SJCRH30 (cell line): Measurements from ENCODE around the gene COG5. TPM values are rescaled to one million over a fixed set of nuclear protein-coding genes. Genes with fewer than 3 reads are reported as not detected.

Experiments used
- DNase-seq, 2 experiments: peaks; one replicate each; pipeline ENCODE4 v3.0.0-alpha.2; 2015 to 2020
- H3K27ac ChIP-seq: fragments of 250-450 bp; sonication (Bioruptor Pico); 2 replicates; pipeline ENCODE4 v1.5.1; 2020; ENCODE audit warnings: mild to moderate bottlenecking, moderate library complexity
- H3K27me3 ChIP-seq: fragments of 250-450 bp; sonication (Bioruptor Pico); 2 replicates; pipeline ENCODE4 v1.5.1; 2020; ENCODE audit warnings: mild to moderate bottlenecking, moderate library complexity
- H3K36me3 ChIP-seq: fragments of 250-450 bp; sonication (Bioruptor Pico); 2 replicates; pipeline ENCODE4 v1.5.1; 2020; ENCODE audit warnings: mild to moderate bottlenecking, moderate library complexity
- H3K4me1 ChIP-seq: fragments of 250-450 bp; sonication (Bioruptor Pico); 2 replicates; pipeline ENCODE4 v1.5.1; 2020; ENCODE audit warnings: mild to moderate bottlenecking, moderate library complexity
- H3K4me3 ChIP-seq: fragments of 250-450 bp; sonication (Bioruptor Pico); 2 replicates; pipeline ENCODE4 v1.5.1; 2020; ENCODE audit warnings: mild to moderate bottlenecking, moderate library complexity
- H3K9me3 ChIP-seq: fragments of 250-450 bp; sonication (Bioruptor Pico); replicated peaks from 2 replicates; pipeline ENCODE4 v1.5.1; 2020; ENCODE audit warnings: mild to moderate bottlenecking, moderate library complexity
- total RNA-seq: library from RNA; depleted of rRNA; stranded (reverse); fragments of >200 nt; shearing (Covaris generic); gene quantifications from 2 replicates; pipeline ENCODE4 v1.2.3, GENCODE V29; 2014

COG5 gene
- total RNA-seq, 1 experiment from 2014 or later, result 41.1 TPM

GRCh38 chr7:107505997-107506673 is 57.6 kb downstream of the COG5 start:
- peak overlapping the region; percentile 47 for H3K27ac ChIP-seq
- H3K27me3 ChIP-seq, result no peaks in the 10 kb centered on the region
- no peak overlapping the region for H3K4me3 ChIP-seq
- peak; percentile 70 to 88 for DNase-seq
- H3K36me3 ChIP-seq, result no peaks in the 10 kb centered on the region
- H3K4me1 ChIP-seq, result peaks cover 14% of the 10 kb centered on the region
- H3K9me3 ChIP-seq, result no peaks in the 10 kb centered on the region

- no peaks in the 10 kb centered on the region for H3K27me3 ChIP-seq
- H3K27ac ChIP-seq, result no peak overlapping the region
- peaks cover 14% of the 10 kb centered on the region for H3K4me1 ChIP-seq
- no peak overlapping the region for H3K4me3 ChIP-seq
- DNase-seq, result no peak
- no peaks in the 10 kb centered on the region for H3K9me3 ChIP-seq
- no peaks in the 10 kb centered on the region for H3K36me3 ChIP-seq
Measured at GRCh38 chr7:107505362-107505761, 58.4 kb downstream of the COG5 start.

GRCh38 chr7:107503687-107504086 is 60.0 kb downstream of the COG5 start:
- H3K27me3 ChIP-seq, result no peaks in the 10 kb centered on the region
- no peaks in the 10 kb centered on the region for H3K9me3 ChIP-seq
- no peaks in the 10 kb centered on the region for H3K36me3 ChIP-seq
- H3K4me1 ChIP-seq, result peaks cover 14% of the 10 kb centered on the region
- no peak overlapping the region for H3K27ac ChIP-seq
- no peak for DNase-seq
- H3K4me3 ChIP-seq, result no peak overlapping the region

- H3K9me3 ChIP-seq, result no peaks in the 10 kb centered on the region
- H3K36me3 ChIP-seq, result no peaks in the 10 kb centered on the region
- no peak overlapping the region for H3K4me3 ChIP-seq
- DNase-seq, result peak in 1 of 2 experiments; percentile 5
- peaks cover 14% of the 10 kb centered on the region for H3K4me1 ChIP-seq
- H3K27me3 ChIP-seq, result no peaks in the 10 kb centered on the region
- no peak overlapping the region for H3K27ac ChIP-seq
Measured at GRCh38 chr7:107502797-107503196, 60.9 kb downstream of the COG5 start.

GRCh38 chr7:107502154-107502553 is 61.6 kb downstream of the COG5 start:
- peaks cover 14% of the 10 kb centered on the region for H3K4me1 ChIP-seq
- DNase-seq, result no peak
- H3K36me3 ChIP-seq, result no peaks in the 10 kb centered on the region
- no peaks in the 10 kb centered on the region for H3K27me3 ChIP-seq
- H3K4me3 ChIP-seq, result no peak overlapping the region
- no peaks in the 10 kb centered on the region for H3K9me3 ChIP-seq
- H3K27ac ChIP-seq, result no peak overlapping the region

- Histone ChIP-seq H3K4me1 (peaks cover 10% of the 10 kb centered on the region), H3K36me3 (no peaks in the 10 kb centered on the region), H3K27me3 (no peaks in the 10 kb centered on the region), H3K9me3 (no peaks in the 10 kb centered on the region), H3K4me3 (no peak overlapping the region), H3K27ac (no peak overlapping the region)
- peak in 1 of 2 experiments; percentile 54 for DNase-seq
Measured at GRCh38 chr7:107501593-107501992, 62.1 kb downstream of the COG5 start.

- Histone ChIP-seq H3K27ac (no peak overlapping the region), H3K4me1 (no peaks in the 10 kb centered on the region), H3K4me3 (no peak overlapping the region), H3K36me3 (no peaks in the 10 kb centered on the region), H3K27me3 (no peaks in the 10 kb centered on the region), H3K9me3 (no peaks in the 10 kb centered on the region)
- no peak for DNase-seq
Measured at GRCh38 chr7:107499731-107500130, 64.0 kb downstream of the COG5 start.

- DNase-seq, result no peak
- Histone ChIP-seq H3K4me1 (no peaks in the 10 kb centered on the region), H3K36me3 (no peaks in the 10 kb centered on the region), H3K27ac (no peak overlapping the region), H3K4me3 (no peak overlapping the region), H3K9me3 (no peaks in the 10 kb centered on the region; the same call in 1 of the 2 replicates), H3K27me3 (no peaks in the 10 kb centered on the region)
Measured at GRCh38 chr7:107495516-107495915, 68.2 kb downstream of the COG5 start.

- no peak overlapping the region for H3K27ac ChIP-seq
- no peaks in the 10 kb centered on the region; the same call in 1 of the 2 replicates for H3K9me3 ChIP-seq
- DNase-seq, result no peak
- no peak overlapping the region for H3K4me3 ChIP-seq
- H3K36me3 ChIP-seq, result no peaks in the 10 kb centered on the region
- H3K27me3 ChIP-seq, result no peaks in the 10 kb centered on the region
- no peaks in the 10 kb centered on the region for H3K4me1 ChIP-seq
Measured at GRCh38 chr7:107494884-107495283, 68.8 kb downstream of the COG5 start.

- DNase-seq, result no peak
Measured at GRCh38 chr7:107494315-107494751, 69.4 kb downstream of the COG5 start.

GRCh38 chr7:107492875-107493274 is 70.8 kb downstream of the COG5 start:
- no peak for DNase-seq
- H3K27ac ChIP-seq, result no peak overlapping the region
- H3K36me3 ChIP-seq, result no peaks in the 10 kb centered on the region
- no peaks in the 10 kb centered on the region; the same call in 1 of the 2 replicates for H3K9me3 ChIP-seq
- no peaks in the 10 kb centered on the region for H3K27me3 ChIP-seq
- H3K4me1 ChIP-seq, result no peaks in the 10 kb centered on the region
- H3K4me3 ChIP-seq, result no peak overlapping the region

More at GRCh38 chr7:107494315-107494751, 69.4 kb downstream of the COG5 start:
- no peaks in the 10 kb centered on the region; the same call in 1 of the 2 replicates for H3K9me3 ChIP-seq
- H3K27ac ChIP-seq, result no peak overlapping the region
- no peaks in the 10 kb centered on the region for H3K27me3 ChIP-seq
- H3K4me3 ChIP-seq, result no peak overlapping the region
- no peaks in the 10 kb centered on the region for H3K4me1 ChIP-seq
- H3K36me3 ChIP-seq, result no peaks in the 10 kb centered on the region

GRCh38 chr7:107486041-107486440 is 77.7 kb downstream of the COG5 start:
- no peak overlapping the region for H3K27ac ChIP-seq

GRCh38 chr7:107482571-107482970 is 81.1 kb downstream of the COG5 start:
- Histone ChIP-seq H3K4me1 (no peaks in the 10 kb centered on the region), H3K27me3 (no peaks in the 10 kb centered on the region), H3K4me3 (no peak overlapping the region), H3K27ac (no peak overlapping the region), H3K36me3 (no peaks in the 10 kb centered on the region), H3K9me3 (no peaks in the 10 kb centered on the region)
- no peak for DNase-seq

More at GRCh38 chr7:107486041-107486440, 77.7 kb downstream of the COG5 start:
- DNase-seq, result no peak
- Histone ChIP-seq H3K4me1 (no peaks in the 10 kb centered on the region), H3K27me3 (no peaks in the 10 kb centered on the region), H3K4me3 (no peak overlapping the region), H3K36me3 (no peaks in the 10 kb centered on the region), H3K9me3 (no peaks in the 10 kb centered on the region)

- DNase-seq, result no peak
- H3K4me3 ChIP-seq, result no peak overlapping the region
Measured at GRCh38 chr7:107480932-107481331, 82.8 kb downstream of the COG5 start.

GRCh38 chr7:107479303-107479702 is 84.4 kb downstream of the COG5 start:
- H3K4me1 ChIP-seq, result no peaks in the 10 kb centered on the region
- DNase-seq, result no peak
- H3K4me3 ChIP-seq, result no peak overlapping the region
- H3K36me3 ChIP-seq, result no peaks in the 10 kb centered on the region
- no peaks in the 10 kb centered on the region for H3K9me3 ChIP-seq
- no peaks in the 10 kb centered on the region for H3K27me3 ChIP-seq
- H3K27ac ChIP-seq, result no peak overlapping the region

More at GRCh38 chr7:107480932-107481331, 82.8 kb downstream of the COG5 start:
- Histone ChIP-seq H3K36me3 (no peaks in the 10 kb centered on the region), H3K27me3 (no peaks in the 10 kb centered on the region), H3K27ac (no peak overlapping the region), H3K4me1 (no peaks in the 10 kb centered on the region), H3K9me3 (no peaks in the 10 kb centered on the region)

GRCh38 chr7:107474104-107474521 is 89.6 kb downstream of the COG5 start:
- Histone ChIP-seq H3K4me1 (no peaks in the 10 kb centered on the region), H3K27me3 (no peaks in the 10 kb centered on the region), H3K9me3 (no peaks in the 10 kb centered on the region), H3K4me3 (no peak overlapping the region), H3K27ac (no peak overlapping the region), H3K36me3 (no peaks in the 10 kb centered on the region)
- DNase-seq, result no peak
